Caco-2 (cell line): ENCODE results near the gene TTLL5. TPM values are rescaled to one million over a fixed set of nuclear protein-coding genes. Genes with fewer than 3 reads are reported as not detected.

Experiments
- BruUV-seq: library from RNA; stranded (reverse); fragments of 400-500 nt; replicated peaks from 2 replicates; lab custom pipeline; 2021; lab: Mats Ljungman, UMichigan
- CTCF ChIA-PET: fragments of 300-600 bp; sonication (Branson Sonifier 250); formaldehyde crosslinking; loops from one replicate; lab custom pipeline; 2022; ENCODE audit warnings: antibody characterized with exemption; lab: Charles Lee
- POLR2A ChIA-PET: fragments of 300-600 bp; sonication (Branson Sonifier 250); formaldehyde crosslinking; loops from one replicate; lab custom pipeline; 2022; ENCODE audit warnings: antibody characterized with exemption; lab: Charles Lee
- DNase-seq, 2 experiments: peaks; one replicate each; pipeline versions ENCODE4 v3.0.0 to v3.0.0-alpha.2; 2020 to 2022
- H3K27me3 ChIP-seq: replicated peaks from 2 replicates; pipeline ENCODE4 v1.6.0; 2011; ENCODE audit warnings: low read length; ENCODE audit not compliant: control insufficient read depth, insufficient read depth
- H3K36me3 ChIP-seq: 2 replicates; pipeline ENCODE4 v1.5.1; 2011; ENCODE audit warnings: low read length; ENCODE audit not compliant: control insufficient read depth, insufficient read depth
- H3K4me1 ChIP-seq: fragments of 250-450 bp; sonication (Bioruptor Pico); 2 replicates; pipeline ENCODE4 v1.5.1; 2020; ENCODE audit warnings: mild to moderate bottlenecking
- H3K4me3 ChIP-seq: 2 replicates; pipeline ENCODE4 v1.5.1; 2011; ENCODE audit warnings: low read depth, mild to moderate bottlenecking, control low read depth, low read length
- H3K9me3 ChIP-seq: fragments of 250-450 bp; sonication (Bioruptor Pico); 2 replicates; pipeline ENCODE4 v1.5.1; 2020; ENCODE audit warnings: mild to moderate bottlenecking, moderate library complexity
- H3K27ac Mint-ChIP-seq: one replicate; pipeline ENCODE4 v1.8.0; 2022; ENCODE audit warnings: mixed read lengths; ENCODE audit not compliant: unreplicated experiment
- H3K27me3 Mint-ChIP-seq: one replicate; pipeline ENCODE4 v1.8.0; 2022; ENCODE audit warnings: mixed read lengths; ENCODE audit not compliant: insufficient read depth, unreplicated experiment
- H3K36me3 Mint-ChIP-seq: one replicate; pipeline ENCODE4 v1.8.0; 2022; ENCODE audit warnings: mild to moderate bottlenecking, mixed read lengths; ENCODE audit not compliant: insufficient read depth, unreplicated experiment
- H3K4me1 Mint-ChIP-seq: one replicate; pipeline ENCODE4 v1.8.0; 2022; ENCODE audit warnings: low read depth, mixed read lengths; ENCODE audit not compliant: unreplicated experiment
- H3K4me3 Mint-ChIP-seq: one replicate; pipeline ENCODE4 v1.8.0; 2022; ENCODE audit warnings: mild to moderate bottlenecking, moderate library complexity, mixed read lengths; ENCODE audit not compliant: unreplicated experiment
- H3K9me3 Mint-ChIP-seq: one replicate; pipeline ENCODE4 v1.8.0; 2022; ENCODE audit warnings: mixed read lengths; ENCODE audit not compliant: unreplicated experiment
- intact Hi-C: fragments of 100-400 bp; cut with micrococcal nuclease; formaldehyde crosslinking; loops from one replicate; pipeline ENCODE4 v1.10.0; 2022; ENCODE audit not compliant: unreplicated experiment
- total RNA-seq: library from RNA; stranded (reverse); gene quantifications from 2 replicates; pipeline ENCODE4 v1.2.3, GENCODE V29; 2022
- TF ChIP-seq, protein P1 (sequence below), 2 experiments: fragments of 200-600 bp in 1 of 2; IDR thresholded peaks; 1 replicate in 1 of 2; 2 replicates in 1 of 2; pipeline versions ENCODE4 v1.5.1 to v1.8.0; 2011 to 2022; ENCODE audit warnings: antibody characterized with exemption in 1 of 2, control low read depth in 1 of 2, inconsistent platforms in 1 of 2, low read depth in 1 of 2, low read length in 1 of 2, mild to moderate bottlenecking in 1 of 2, moderate library complexity in 1 of 2; ENCODE audit not compliant: insufficient read depth in 1 of 2, severe bottlenecking in 1 of 2, unreplicated experiment in 1 of 2

Gene TTLL5
- total RNA-seq, 1 experiment from 2014 or later = 38.2 TPM

DNA sequence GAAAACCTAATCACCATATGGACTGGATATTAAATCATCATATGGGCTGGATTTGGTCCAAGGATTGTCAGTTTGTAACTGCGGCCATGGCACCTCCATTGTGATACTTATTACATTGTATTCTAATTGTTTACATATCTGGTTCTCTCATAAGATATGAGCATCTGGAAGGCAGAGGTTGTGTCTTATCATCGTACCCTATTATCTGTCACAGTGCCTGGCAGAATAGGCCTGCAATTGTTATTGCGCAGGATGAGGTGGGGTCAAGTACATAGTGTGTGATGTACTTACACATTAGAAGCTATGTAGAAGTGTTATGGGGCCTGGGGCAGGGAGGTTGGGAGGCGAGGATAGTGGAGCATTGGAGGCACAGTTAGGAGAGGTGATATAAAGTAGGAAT lies 329.3 kb downstream of the TTLL5 start:
- H3K27ac Mint-ChIP-seq = no peak overlapping the region
- H3K27me3 Mint-ChIP-seq = no peaks in the 10 kb centered on the region
- Histone ChIP-seq H3K4me1 (no peaks in the 10 kb centered on the region; the same call in 1 of the 2 replicates), H3K36me3 (no peaks in the 10 kb centered on the region; the same call in 1 of the 2 replicates), H3K4me3 (no peak overlapping the region), H3K9me3 (no peaks in the 10 kb centered on the region), H3K27me3 (no peaks in the 10 kb centered on the region)
- H3K4me3 Mint-ChIP-seq = no peak overlapping the region
- BruUV-seq = no TSS peak
- no peaks in the 10 kb centered on the region for H3K9me3 Mint-ChIP-seq
- peaks cover 7% of the 10 kb centered on the region for H3K4me1 Mint-ChIP-seq
- ChIA-PET POLR2A (no interaction called here), CTCF (no interaction called here)
- peaks cover 19% of the 10 kb centered on the region for H3K36me3 Mint-ChIP-seq
- intact Hi-C loops = no loop called here
- DNase-seq = no peak
- TF ChIP-seq, protein P1, sequence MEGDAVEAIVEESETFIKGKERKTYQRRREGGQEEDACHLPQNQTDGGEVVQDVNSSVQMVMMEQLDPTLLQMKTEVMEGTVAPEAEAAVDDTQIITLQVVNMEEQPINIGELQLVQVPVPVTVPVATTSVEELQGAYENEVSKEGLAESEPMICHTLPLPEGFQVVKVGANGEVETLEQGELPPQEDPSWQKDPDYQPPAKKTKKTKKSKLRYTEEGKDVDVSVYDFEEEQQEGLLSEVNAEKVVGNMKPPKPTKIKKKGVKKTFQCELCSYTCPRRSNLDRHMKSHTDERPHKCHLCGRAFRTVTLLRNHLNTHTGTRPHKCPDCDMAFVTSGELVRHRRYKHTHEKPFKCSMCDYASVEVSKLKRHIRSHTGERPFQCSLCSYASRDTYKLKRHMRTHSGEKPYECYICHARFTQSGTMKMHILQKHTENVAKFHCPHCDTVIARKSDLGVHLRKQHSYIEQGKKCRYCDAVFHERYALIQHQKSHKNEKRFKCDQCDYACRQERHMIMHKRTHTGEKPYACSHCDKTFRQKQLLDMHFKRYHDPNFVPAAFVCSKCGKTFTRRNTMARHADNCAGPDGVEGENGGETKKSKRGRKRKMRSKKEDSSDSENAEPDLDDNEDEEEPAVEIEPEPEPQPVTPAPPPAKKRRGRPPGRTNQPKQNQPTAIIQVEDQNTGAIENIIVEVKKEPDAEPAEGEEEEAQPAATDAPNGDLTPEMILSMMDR (IDR thresholded peaks at IDR 0.05; ENCODE audit: insufficient read depth in 1 of 2, low read depth in 1 of 2, low read length in 1 of 2, severe bottlenecking in 1 of 2, unreplicated experiment in 1 of 2) = no peak

DNA sequence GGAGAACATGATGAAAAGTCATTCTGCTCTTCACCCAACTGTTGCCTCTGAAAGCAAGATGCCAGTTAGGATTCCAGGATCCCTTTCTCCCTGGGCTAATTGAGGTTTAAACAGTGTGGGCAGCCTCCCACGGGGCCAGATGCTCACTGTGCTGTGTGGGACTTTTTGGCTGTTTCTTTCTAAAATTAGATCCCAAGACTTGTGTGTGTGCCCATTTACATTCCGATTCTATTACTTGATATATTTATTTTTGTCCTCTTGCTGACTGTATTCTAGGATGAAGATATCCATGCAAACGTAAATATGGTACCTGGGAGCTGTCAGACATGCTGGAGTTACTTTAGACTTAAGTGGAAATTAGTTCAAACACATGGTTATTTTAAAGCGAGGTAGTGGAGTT lies 330.7 kb downstream of the TTLL5 start:
- Histone ChIP-seq H3K27me3 (no peaks in the 10 kb centered on the region), H3K4me3 (no peak overlapping the region), H3K36me3 (no peaks in the 10 kb centered on the region; the same call in 1 of the 2 replicates), H3K9me3 (no peaks in the 10 kb centered on the region), H3K4me1 (no peaks in the 10 kb centered on the region; the same call in 1 of the 2 replicates)
- H3K27me3 Mint-ChIP-seq = no peaks in the 10 kb centered on the region
- TF ChIP-seq, protein P1 (IDR thresholded peaks at IDR 0.05; ENCODE audit: insufficient read depth in 1 of 2, low read depth in 1 of 2, low read length in 1 of 2, severe bottlenecking in 1 of 2, unreplicated experiment in 1 of 2) = no peak
- DNase-seq = no peak
- no peak overlapping the region for H3K27ac Mint-ChIP-seq
- intact Hi-C loops = no loop called here
- POLR2A ChIA-PET = no interaction called here
- no peaks in the 10 kb centered on the region for H3K9me3 Mint-ChIP-seq
- no TSS peak for BruUV-seq
- no peak overlapping the region for H3K4me3 Mint-ChIP-seq
- H3K4me1 Mint-ChIP-seq = no peaks in the 10 kb centered on the region
- peaks cover 10% of the 10 kb centered on the region for H3K36me3 Mint-ChIP-seq
- CTCF ChIA-PET = no interaction called here

DNA sequence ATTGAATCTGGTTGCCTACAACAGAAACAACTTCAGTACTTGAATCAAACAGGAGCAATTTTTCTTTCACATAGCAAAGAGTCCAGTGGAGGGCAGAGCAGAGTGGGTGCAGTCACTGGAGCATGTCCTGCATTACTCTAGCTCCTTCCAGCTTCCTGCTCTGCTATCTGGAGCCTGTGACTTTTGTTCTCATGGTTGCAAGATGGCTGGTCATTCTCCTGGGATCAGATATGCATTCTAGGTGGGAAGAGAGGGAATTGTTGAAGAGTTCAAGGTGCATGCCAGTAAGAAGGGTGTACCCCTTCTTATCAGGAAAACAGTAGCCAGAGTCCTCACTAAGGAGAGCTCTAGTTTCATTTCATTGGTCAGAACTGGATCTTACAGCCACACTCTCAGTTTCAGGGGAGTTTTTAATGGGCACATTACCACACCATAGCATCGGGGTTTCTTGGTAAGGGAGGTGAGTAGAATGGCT lies 332.6 kb downstream of the TTLL5 start:
- H3K27me3 Mint-ChIP-seq = no peaks in the 10 kb centered on the region
- Histone ChIP-seq H3K27me3 (no peaks in the 10 kb centered on the region), H3K36me3 (no peaks in the 10 kb centered on the region; the same call in 1 of the 2 replicates), H3K4me3 (no peak overlapping the region), H3K4me1 (no peaks in the 10 kb centered on the region), H3K9me3 (no peaks in the 10 kb centered on the region)
- no peak for DNase-seq
- no TSS peak for BruUV-seq
- CTCF ChIA-PET = no interaction called here
- H3K9me3 Mint-ChIP-seq = no peaks in the 10 kb centered on the region
- intact Hi-C loops = no loop called here
- no peaks in the 10 kb centered on the region for H3K4me1 Mint-ChIP-seq
- TF ChIP-seq, protein P1 (IDR thresholded peaks at IDR 0.05; ENCODE audit: insufficient read depth in 1 of 2, low read depth in 1 of 2, low read length in 1 of 2, severe bottlenecking in 1 of 2, unreplicated experiment in 1 of 2) = no peak
- no peak overlapping the region for H3K4me3 Mint-ChIP-seq
- peaks cover 10% of the 10 kb centered on the region for H3K36me3 Mint-ChIP-seq
- POLR2A ChIA-PET = no interaction called here
- H3K27ac Mint-ChIP-seq = no peak overlapping the region
